RKO (cell line): ENCODE results near the gene ACSL3.
"Not testable (repeated sequence)": the region's sequence is repeated elsewhere in the genome, so short reads cannot be mapped to it uniquely, and the experiment has no call there.

Experiments used
- DNase-seq: peaks from one replicate; pipeline ENCODE4 v3.0.0-alpha.2; 2016; ENCODE audit warnings: low spot score

The ACSL3 gene

GRCh38 chr2:222912776-222913175 is 51.9 kb downstream of the ACSL3 start:
- DNase-seq: no peak

- DNase-seq: peak; percentile 34
These were observed 54.5 kb downstream of the ACSL3 start for GRCh38 chr2:222915092-222915957.

GRCh38 chr2:222916229-222917197 is 55.7 kb downstream of the ACSL3 start:
- no peak for DNase-seq

GRCh38 chr2:222917212-222917611 is 56.4 kb downstream of the ACSL3 start:
- DNase-seq: not testable (repeated sequence)

- peak; percentile 73 for DNase-seq
These were observed 59.1 kb downstream of the ACSL3 start for GRCh38 chr2:222919841-222920526.

- no peak for DNase-seq
These were observed 59.9 kb downstream of the ACSL3 start for GRCh38 chr2:222920657-222921186.

- DNase-seq: no peak
These were observed 61.4 kb downstream of the ACSL3 start for GRCh38 chr2:222922019-222922800.

GRCh38 chr2:222926915-222927314 is 66.1 kb downstream of the ACSL3 start:
- no peak for DNase-seq

- DNase-seq: no peak
These were observed 66.8 kb downstream of the ACSL3 start for GRCh38 chr2:222927600-222927999.

- no peak for DNase-seq
These were observed 67.5 kb downstream of the ACSL3 start for GRCh38 chr2:222928335-222928734.

GRCh38 chr2:222930862-222931261 is 70.0 kb downstream of the ACSL3 start:
- no peak for DNase-seq

- no peak for DNase-seq
These were observed 70.8 kb downstream of the ACSL3 start for GRCh38 chr2:222931659-222932058.

GRCh38 chr2:222933458-222933857 is 72.6 kb downstream of the ACSL3 start:
- no peak for DNase-seq

GRCh38 chr2:222935688-222936298 is 75.0 kb downstream of the ACSL3 start:
- DNase-seq: no peak

GRCh38 chr2:222936705-222937104 is 75.9 kb downstream of the ACSL3 start:
- DNase-seq: no peak

GRCh38 chr2:222938327-222938726 is 77.5 kb downstream of the ACSL3 start:
- no peak for DNase-seq

GRCh38 chr2:222939208-222939856 is 78.5 kb downstream of the ACSL3 start:
- DNase-seq: peak; percentile 81

GRCh38 chr2:222939979-222940378 is 79.1 kb downstream of the ACSL3 start:
- no peak for DNase-seq

GRCh38 chr2:222941510-222942032 is 80.7 kb downstream of the ACSL3 start:
- DNase-seq: no peak

GRCh38 chr2:222942561-222942960 is 81.7 kb downstream of the ACSL3 start:
- no peak for DNase-seq
